Measurements from ENCODE around the gene TCF7L1. TPM values are rescaled to one million over a fixed set of nuclear protein-coding genes. Genes with fewer than 3 reads are reported as not detected.

TCF7L1 gene
- total and polyA plus RNA-seq, 9 of the 15 experiments (the other 6 are each of a cell fraction or from before 2014, with no cell fraction given): 0.03 to 0.11 (median 0.07) TPM; not detected in 5

- TF ChIP-seq, protein P1, sequence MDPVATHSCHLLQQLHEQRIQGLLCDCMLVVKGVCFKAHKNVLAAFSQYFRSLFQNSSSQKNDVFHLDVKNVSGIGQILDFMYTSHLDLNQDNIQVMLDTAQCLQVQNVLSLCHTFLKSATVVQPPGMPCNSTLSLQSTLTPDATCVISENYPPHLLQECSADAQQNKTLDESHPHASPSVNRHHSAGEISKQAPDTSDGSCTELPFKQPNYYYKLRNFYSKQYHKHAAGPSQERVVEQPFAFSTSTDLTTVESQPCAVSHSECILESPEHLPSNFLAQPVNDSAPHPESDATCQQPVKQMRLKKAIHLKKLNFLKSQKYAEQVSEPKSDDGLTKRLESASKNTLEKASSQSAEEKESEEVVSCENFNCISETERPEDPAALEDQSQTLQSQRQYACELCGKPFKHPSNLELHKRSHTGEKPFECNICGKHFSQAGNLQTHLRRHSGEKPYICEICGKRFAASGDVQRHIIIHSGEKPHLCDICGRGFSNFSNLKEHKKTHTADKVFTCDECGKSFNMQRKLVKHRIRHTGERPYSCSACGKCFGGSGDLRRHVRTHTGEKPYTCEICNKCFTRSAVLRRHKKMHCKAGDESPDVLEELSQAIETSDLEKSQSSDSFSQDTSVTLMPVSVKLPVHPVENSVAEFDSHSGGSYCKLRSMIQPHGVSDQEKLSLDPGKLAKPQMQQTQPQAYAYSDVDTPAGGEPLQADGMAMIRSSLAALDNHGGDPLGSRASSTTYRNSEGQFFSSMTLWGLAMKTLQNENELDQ (CRISPR knock-in tag; IDR thresholded peaks at IDR 0.05; ENCODE audit: borderline replicate concordance): no peak
- no peak for TF ChIP-seq NFXL1 (CRISPR knock-in tag; IDR thresholded peaks at IDR 0.05)
- TF ChIP-seq, protein P2, sequence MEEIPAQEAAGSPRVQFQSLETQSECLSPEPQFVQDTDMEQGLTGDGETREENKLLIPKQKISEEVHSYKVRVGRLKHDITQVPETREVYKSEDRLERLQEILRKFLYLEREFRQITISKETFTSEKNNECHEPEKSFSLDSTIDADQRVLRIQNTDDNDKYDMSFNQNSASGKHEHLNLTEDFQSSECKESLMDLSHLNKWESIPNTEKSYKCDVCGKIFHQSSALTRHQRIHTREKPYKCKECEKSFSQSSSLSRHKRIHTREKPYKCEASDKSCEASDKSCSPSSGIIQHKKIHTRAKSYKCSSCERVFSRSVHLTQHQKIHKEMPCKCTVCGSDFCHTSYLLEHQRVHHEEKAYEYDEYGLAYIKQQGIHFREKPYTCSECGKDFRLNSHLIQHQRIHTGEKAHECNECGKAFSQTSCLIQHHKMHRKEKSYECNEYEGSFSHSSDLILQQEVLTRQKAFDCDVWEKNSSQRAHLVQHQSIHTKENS (CRISPR knock-in tag; IDR thresholded peaks at IDR 0.05): no peak
- TF ChIP-seq JUN (IDR thresholded peaks at IDR 0.05; ENCODE audit: borderline replicate concordance, low read depth, low read length): peak; percentile 43; the same call in 1 of the 2 replicates
- peak; percentile 87 for TF ChIP-seq JUN (CRISPR knock-in tag; IDR thresholded peaks at IDR 0.05; ENCODE audit: borderline replicate concordance)
- TF ChIP-seq, protein P3, sequence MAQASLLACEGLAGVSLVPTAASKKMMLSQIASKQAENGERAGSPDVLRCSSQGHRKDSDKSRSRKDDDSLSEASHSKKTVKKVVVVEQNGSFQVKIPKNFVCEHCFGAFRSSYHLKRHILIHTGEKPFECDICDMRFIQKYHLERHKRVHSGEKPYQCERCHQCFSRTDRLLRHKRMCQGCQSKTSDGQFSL (CRISPR knock-in tag; IDR thresholded peaks at IDR 0.05): no peak
- TF ChIP-seq, protein P3 (tag; IDR thresholded peaks at IDR 0.05): no peak
- TF ChIP-seq ZNF140 (CRISPR knock-in tag; IDR thresholded peaks at IDR 0.05): no peak
- TF ChIP-seq, protein P4, sequence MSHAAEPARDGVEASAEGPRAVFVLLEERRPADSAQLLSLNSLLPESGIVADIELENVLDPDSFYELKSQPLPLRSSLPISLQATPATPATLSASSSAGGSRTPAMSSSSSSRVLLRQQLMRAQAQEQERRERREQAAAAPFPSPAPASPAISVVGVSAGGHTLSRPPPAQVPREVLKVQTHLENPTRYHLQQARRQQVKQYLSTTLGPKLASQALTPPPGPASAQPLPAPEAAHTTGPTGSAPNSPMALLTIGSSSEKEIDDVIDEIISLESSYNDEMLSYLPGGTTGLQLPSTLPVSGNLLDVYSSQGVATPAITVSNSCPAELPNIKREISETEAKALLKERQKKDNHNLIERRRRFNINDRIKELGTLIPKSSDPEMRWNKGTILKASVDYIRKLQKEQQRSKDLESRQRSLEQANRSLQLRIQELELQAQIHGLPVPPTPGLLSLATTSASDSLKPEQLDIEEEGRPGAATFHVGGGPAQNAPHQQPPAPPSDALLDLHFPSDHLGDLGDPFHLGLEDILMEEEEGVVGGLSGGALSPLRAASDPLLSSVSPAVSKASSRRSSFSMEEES (CRISPR knock-in tag; IDR thresholded peaks at IDR 0.05): no peak
- TF ChIP-seq FOXK2 (conservative IDR thresholded peaks at IDR 0.05 in 1 of 2, IDR thresholded peaks at IDR 0.05 in 1 of 2; ENCODE audit: low read depth in 2 of 2): peak in 1 of 2 experiments; percentile 16; a peak in 2 of 4 replicates
- no peak for TF ChIP-seq RBM34 (IDR thresholded peaks at IDR 0.05; ENCODE audit: borderline replicate concordance, insufficient read depth, low read length)
- TF ChIP-seq ELF4 (CRISPR knock-in tag; IDR thresholded peaks at IDR 0.05): no peak
- TF ChIP-seq ZFP1 (CRISPR knock-in tag; IDR thresholded peaks at IDR 0.05): no peak
- TF ChIP-seq ZNF311 (CRISPR knock-in tag; IDR thresholded peaks at IDR 0.05): no peak
- TF ChIP-seq ZNF133 (CRISPR knock-in tag; IDR thresholded peaks at IDR 0.05): no peak
- no peak for TF ChIP-seq PTTG1 (tag; IDR thresholded peaks at IDR 0.05; ENCODE audit: low read depth)
- no peak for TF ChIP-seq ARNT (IDR thresholded peaks at IDR 0.05)
- no peak; a peak in 1 of 4 replicates for TF ChIP-seq HDAC1 (IDR thresholded peaks at IDR 0.05)
- peak; percentile 99 for TF ChIP-seq CHD2 (IDR thresholded peaks at IDR 0.05; ENCODE audit: low read depth, low read length)
- TF ChIP-seq SMARCB1 (IDR thresholded peaks at IDR 0.05; ENCODE audit: insufficient read length, low read depth): no peak
- TF ChIP-seq, protein P5, sequence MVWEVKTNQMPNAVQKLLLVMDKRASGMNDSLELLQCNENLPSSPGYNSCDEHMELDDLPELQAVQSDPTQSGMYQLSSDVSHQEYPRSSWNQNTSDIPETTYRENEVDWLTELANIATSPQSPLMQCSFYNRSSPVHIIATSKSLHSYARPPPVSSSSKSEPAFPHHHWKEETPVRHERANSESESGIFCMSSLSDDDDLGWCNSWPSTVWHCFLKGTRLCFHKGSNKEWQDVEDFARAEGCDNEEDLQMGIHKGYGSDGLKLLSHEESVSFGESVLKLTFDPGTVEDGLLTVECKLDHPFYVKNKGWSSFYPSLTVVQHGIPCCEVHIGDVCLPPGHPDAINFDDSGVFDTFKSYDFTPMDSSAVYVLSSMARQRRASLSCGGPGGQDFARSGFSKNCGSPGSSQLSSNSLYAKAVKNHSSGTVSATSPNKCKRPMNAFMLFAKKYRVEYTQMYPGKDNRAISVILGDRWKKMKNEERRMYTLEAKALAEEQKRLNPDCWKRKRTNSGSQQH (CRISPR knock-in tag; IDR thresholded peaks at IDR 0.05): no peak
Observed at GRCh38 chr2:85327822-85328617, 194.8 kb downstream of the TCF7L1 start, which contains the start of gene TGOLN2 (continued).

Data from K562 (cell line).